H7 (cell line): ENCODE data around the gene NARF. TPM values are rescaled to one million over a fixed set of nuclear protein-coding genes. Genes with fewer than 3 reads are reported as not detected.
A peak's percentile ranks its signal among the peaks of the same experiment; 100 is the strongest.

Experiments
- DNase-seq: peaks from one replicate; pipeline ENCODE4 v3.0.0; 2012
- H3K27me3 ChIP-seq: 2 replicates; pipeline ENCODE4 v1.6.0; 2011; ENCODE audit warnings: mild to moderate bottlenecking, low read length; ENCODE audit not compliant: control insufficient read depth, insufficient read depth
- H3K36me3 ChIP-seq: replicated peaks from 2 replicates; pipeline ENCODE4 v1.5.1; 2011; ENCODE audit warnings: low read length; ENCODE audit not compliant: control insufficient read depth, insufficient read depth
- H3K4me3 ChIP-seq: 2 replicates; pipeline ENCODE4 v1.5.1; 2011; ENCODE audit warnings: low read depth, mild to moderate bottlenecking, control low read depth, low read length, moderate library complexity; ENCODE audit not compliant: insufficient read depth
- total RNA-seq: library from RNA; depleted of rRNA; stranded (reverse); fragments of >200 nt; shearing (Covaris generic); gene quantifications from 2 replicates; pipeline ENCODE4 v1.2.3, GENCODE V29; 2014

NARF gene
- total RNA-seq, 1 experiment from 2014 or later: 42.2 TPM

DNA sequence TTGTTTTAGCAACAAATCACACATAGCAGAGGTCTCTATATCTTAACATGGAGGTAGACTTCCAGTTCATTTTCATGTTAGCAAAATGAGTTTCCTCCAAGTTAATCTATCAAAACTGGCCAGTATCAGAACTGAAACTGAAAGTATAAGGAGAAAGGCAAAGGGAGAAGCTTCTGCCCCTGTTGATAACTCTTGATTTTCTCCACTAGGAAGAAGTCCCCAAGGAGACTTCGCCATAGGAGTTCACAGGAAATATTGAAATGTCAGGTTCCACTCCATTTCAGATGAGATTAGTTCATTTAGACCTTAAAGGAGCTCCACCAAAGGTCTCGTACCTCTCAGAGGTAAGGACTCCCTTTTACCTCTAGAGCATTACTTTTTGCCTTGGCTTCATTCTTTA lies 39.0 kb upstream of the NARF start:
- no peaks in the 10 kb centered on the region; the same call in 1 of the 2 replicates for H3K27me3 ChIP-seq
- no peak for DNase-seq
- no peak overlapping the region for H3K4me3 ChIP-seq
- 0 out of 2 replicates have a peak, but pooled peaks cover 3% of the 10 kb centered on the region for H3K36me3 ChIP-seq

DNA sequence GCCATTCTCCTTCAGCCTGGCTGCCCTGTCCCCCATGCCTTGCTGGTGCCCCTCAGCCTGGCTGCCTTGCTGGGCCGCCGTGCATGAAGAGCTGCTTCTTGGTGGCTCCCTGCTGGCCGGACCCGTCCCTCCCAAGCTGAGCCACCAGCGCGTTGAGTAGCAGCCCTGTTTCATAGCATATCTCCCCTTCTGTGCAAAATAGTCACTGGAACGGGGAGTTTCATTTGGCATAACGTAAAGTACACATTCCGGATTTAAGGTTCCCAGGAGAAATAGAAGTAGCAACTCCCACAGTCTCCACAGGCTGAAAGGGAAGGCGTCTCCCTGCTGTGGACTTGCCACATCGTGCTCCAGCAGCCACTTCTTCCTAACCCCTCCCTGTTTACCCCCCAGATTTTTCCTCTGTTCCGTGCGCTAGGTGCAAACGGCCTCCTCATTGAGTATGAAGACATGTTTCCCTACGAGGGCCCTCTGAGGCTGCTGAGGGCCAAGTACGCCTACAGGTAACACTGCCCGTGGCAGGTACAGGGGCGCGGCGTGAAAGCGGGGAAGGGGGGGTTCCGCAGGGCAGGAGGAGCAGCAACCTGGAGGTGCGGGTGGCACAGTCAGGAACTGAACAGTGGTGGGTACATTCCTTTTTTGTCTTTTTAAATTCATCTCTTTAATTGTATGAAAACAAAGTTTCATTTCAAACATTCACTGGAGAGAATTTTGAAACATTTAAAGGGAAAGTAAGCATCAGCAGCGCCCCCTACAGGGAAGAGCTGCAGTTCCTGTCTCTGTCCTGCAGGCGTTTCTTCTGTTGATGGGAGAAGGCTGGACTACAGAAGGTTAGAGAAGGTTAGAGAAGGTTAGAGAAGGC lies 34.3 kb upstream of the NARF start:
- Histone ChIP-seq H3K36me3 (0 out of 2 replicates have a peak, but pooled peaks cover 3% of the 10 kb centered on the region), H3K27me3 (no peaks in the 10 kb centered on the region), H3K4me3 (no peak overlapping the region)
- DNase-seq: peak; percentile 87

DNA sequence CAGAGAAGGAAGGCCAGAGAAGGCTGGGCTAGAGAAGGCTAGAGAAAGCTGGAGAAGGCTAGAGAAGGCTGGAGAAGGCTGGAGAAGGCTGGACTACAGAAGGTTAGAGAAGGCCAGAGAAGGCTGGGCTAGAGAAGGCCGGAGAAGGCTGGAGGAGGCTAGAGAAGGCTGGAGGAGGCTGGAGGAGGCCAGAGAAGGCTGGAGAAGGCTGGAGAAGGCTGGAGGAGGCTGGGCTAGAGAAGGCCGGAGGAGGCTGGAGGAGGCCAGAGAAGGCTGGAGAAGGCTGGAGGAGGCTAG lies 33.7 kb upstream of the NARF start:
- Histone ChIP-seq H3K36me3 (0 out of 2 replicates have a peak, but pooled peaks cover 3% of the 10 kb centered on the region), H3K4me3 (no peak overlapping the region)

DNA sequence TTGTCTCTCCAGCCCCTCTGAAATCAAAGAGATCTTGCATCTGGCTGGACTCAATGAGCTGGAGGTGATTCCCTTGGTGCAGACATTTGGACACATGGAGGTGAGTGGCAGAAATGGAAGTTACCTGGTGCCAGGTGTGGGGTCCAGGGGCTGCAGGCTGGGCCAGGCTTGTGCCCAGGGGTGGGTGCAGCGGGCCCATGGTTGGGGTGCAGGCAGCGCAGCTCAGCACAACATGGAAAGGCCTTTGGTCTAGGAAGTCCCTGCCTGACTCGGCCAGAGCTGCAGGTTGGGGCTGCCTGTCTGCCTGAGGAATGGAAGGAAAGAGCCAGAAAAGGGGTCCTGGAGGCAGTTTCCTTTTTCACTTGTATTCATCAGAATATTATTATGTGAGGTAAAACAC lies 30.0 kb upstream of the NARF start:
- DNase-seq: peak; percentile 20
- H3K4me3 ChIP-seq: no peak overlapping the region
- H3K36me3 ChIP-seq: no peaks in the 10 kb centered on the region
- H3K27me3 ChIP-seq: no peaks in the 10 kb centered on the region

More for the DNA sequence above, 33.7 kb upstream of the NARF start:
- no peaks in the 10 kb centered on the region for H3K27me3 ChIP-seq
- no peak for DNase-seq

DNA sequence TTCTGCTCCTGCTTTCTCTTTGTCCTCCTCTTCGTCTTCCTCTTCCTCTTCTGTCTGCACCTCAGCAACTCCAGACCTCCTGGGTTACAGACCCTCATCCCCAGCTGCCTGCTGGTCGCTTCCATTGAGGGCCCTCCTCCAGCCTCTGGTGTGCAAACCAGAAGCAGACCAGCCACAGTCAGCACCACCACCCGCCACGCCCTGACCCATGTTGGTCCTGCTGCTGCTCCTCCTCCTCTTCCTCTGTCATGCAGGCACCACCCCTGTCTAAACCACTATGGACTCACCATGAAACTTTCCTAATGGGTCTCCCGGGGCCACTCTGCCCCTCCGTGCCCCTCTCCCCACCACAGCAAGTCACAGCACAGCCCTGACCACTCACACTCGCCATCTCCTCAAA lies 28.7 kb upstream of the NARF start:
- Histone ChIP-seq H3K36me3 (no peaks in the 10 kb centered on the region), H3K4me3 (no peak overlapping the region), H3K27me3 (no peaks in the 10 kb centered on the region)
- peak; percentile 16 for DNase-seq

DNA sequence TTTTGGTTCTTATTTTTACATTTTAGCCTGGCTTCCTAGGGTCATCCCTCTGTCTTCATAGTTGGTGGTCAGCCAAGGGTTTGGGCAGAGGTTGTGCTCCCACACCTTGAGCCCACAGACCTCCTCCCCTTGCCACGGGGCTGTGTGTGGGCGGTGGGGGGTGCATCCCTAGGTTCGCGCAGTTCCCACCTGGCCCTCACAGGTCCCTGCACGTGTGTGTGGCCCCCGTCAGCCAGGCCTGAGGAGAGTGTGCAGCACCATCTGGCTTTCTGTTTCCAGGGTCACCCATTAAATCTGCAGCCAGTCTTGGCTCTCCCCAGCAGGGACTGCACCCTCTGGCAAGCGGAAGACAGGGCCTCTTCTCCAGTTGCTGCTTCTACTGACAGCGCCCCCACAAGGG lies 26.5 kb upstream of the NARF start:
- DNase-seq: peak; percentile 42
- Histone ChIP-seq H3K27me3 (no peaks in the 10 kb centered on the region), H3K36me3 (no peaks in the 10 kb centered on the region), H3K4me3 (no peak overlapping the region)

DNA sequence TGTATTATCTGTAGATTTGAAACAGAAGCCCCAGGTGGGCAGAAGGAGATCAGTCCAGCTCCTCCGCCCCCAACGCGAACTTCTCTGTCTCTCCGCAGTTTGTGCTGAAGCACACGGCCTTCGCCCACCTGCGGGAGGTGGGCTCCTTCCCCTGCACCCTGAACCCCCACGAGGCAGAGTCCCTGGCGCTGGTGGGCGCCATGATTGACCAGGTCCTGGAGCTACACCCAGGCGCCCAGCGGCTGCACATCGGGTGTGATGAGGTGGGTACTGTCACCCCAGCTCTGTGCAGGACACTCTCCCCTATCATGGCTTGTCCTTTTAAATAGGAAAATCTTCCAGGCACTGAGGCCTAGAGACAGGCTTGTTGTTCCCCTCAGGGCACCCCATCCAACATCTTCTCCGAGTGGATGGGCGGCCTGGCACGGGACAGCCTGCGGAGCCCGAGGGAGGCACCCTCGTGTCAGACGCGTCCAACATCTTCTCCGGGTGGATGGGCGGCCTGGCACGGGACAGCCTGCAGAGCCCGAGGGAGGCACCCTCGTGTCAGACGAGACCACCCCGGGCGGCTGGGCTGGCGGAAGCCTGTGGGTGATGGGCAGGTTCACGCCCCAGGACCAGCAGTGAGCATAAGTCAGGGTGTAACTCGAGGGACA lies 24.9 kb upstream of the NARF start:
- H3K4me3 ChIP-seq: no peak overlapping the region
- H3K27me3 ChIP-seq: no peaks in the 10 kb centered on the region
- peak; percentile 50 for DNase-seq
- H3K36me3 ChIP-seq: no peaks in the 10 kb centered on the region

DNA sequence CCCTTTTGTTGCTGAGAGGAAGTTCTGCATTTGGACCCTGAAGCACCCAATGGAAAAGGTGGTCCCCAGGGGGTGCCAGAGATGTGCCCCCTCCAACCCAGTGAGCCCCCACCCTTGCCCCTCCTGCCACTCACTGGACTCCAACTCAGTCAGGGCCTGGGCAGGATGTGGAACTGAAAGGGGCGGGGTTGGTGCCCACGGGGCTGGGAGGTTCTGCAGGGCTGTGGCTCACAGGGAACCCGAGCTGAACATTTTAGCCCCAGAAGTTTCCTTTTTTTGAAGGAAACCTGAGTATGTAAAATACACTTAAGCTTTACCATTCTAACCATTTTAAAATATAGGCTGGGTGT lies 24.4 kb upstream of the NARF start:
- Histone ChIP-seq H3K4me3 (no peak overlapping the region), H3K36me3 (no peaks in the 10 kb centered on the region), H3K27me3 (no peaks in the 10 kb centered on the region)
- DNase-seq: no peak

DNA sequence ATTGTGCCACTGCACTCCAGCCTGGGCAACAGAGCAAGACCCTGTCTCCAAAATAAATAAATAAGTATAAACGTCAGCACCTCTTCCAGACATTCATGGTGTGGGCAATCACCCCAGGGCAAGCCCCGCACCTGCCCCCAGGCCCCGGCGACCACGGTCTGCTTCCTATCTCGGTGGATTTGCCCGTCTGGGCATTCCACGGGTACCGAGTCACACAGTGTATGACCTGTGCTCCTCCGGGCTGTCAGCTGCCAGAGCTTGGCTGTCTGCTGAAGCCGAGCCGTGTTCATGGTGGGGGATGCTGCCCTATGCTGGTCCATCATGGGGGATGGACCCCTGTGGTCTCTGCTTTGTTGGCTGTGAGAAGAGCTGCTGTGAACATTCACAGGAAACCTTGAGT lies 23.4 kb upstream of the NARF start:
- H3K27me3 ChIP-seq: no peaks in the 10 kb centered on the region
- no peak for DNase-seq
- H3K36me3 ChIP-seq: no peaks in the 10 kb centered on the region
- no peak overlapping the region for H3K4me3 ChIP-seq

DNA sequence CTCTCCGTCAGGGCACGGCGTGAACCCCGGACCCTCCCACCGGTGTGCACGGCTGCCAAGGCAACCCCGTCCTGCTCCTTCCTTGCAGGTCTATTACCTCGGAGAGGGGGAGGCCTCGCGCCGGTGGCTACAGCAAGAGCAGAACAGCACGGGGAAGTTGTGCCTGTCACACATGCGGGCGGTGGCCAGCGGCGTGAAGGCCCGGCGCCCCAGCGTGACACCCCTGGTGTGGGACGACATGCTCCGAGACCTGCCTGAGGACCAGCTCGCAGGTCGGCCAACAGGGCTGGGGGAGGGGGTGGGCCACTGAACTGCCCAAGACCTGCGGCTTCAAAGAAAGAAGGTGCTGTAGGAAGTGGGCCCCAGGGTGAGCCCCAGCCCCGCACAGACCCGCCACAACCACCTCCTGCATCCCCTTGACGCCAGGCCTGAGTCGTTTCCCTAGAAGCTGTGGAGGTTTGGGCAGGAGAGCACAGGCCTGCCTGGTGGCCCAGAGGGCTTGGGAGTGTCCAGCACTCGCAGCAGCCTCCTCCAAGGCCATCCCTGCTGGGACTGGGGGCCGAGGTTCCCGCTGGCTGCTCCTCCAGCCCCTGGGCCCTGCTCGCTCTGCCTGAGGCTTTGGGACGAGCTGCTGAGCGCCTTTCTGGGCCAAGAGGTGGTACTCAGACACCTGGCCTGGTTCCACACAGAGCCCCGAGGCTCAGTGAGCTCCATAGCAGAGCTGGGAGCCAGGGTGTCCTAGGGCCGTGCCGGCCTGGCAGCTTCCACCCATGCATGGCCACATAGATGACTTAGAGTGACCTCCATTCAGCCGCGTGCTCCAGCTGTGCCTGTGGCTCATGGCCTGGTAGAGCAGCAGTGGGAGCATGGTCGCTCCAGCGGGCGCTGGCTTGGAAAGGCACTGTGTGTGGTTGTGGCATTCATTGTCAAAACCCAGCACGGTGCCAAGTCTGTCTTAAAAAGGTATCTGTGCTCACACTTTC lies 22.6 kb upstream of the NARF start:
- Histone ChIP-seq H3K27me3 (no peaks in the 10 kb centered on the region), H3K4me3 (no peak overlapping the region), H3K36me3 (no peaks in the 10 kb centered on the region)
- peak; percentile 72 for DNase-seq

DNA sequence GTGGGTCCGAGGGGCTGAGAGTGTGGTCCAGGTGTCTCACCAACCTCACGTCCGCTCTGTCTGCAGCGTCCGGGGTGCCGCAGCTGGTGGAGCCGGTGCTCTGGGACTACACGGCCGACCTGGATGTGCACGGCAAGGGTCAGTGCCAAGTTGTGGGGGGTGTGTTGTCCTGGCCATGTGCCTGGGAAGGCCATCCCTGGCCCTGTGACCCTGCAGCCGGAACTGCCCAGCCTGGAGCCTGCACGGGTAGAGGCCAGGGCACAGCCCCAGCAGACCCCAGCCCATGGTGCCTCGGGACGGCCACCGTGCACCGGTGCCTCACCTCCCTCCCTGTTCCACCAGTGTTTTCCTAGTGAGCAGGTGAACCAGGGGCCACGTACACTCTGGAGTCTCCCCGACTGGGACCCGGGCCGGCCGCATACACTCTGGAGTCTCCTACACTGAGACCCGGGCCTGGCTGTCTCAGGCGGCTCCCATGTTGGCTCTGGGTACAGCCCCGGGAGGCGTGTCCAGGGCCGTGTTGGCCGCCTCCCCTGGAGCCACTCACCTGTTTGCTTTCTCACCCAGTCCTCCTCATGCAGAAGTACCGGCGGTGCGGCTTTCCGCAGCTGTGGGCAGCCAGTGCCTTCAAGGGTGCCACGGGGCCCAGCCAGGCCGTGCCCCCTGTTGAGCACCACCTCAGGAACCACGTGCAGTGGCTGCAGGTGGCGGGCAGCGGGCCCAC lies 21.8 kb upstream of the NARF start:
- no peaks in the 10 kb centered on the region for H3K27me3 ChIP-seq
- H3K4me3 ChIP-seq: no peak overlapping the region
- DNase-seq: peak; percentile 70
- no peaks in the 10 kb centered on the region for H3K36me3 ChIP-seq

DNA sequence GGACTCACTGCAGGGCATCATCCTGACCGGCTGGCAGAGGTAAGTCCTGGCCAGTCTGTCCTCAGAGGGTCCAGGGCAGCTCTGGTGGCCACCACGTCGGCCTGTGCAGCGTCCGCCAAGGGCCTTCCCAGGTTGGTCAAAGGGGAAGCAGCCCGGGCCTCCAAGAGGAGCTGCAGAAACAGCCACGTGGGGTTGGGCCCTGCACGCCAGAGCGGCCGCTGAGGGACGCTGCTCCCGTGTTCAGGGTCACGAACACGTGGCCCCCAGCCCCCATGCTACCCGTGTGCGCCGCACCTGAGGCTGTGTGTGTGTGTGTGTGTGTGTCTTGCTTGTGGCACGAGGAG lies 21.2 kb upstream of the NARF start:
- DNase-seq: no peak
- no peak overlapping the region for H3K4me3 ChIP-seq
- no peaks in the 10 kb centered on the region for H3K27me3 ChIP-seq
- no peaks in the 10 kb centered on the region for H3K36me3 ChIP-seq

DNA sequence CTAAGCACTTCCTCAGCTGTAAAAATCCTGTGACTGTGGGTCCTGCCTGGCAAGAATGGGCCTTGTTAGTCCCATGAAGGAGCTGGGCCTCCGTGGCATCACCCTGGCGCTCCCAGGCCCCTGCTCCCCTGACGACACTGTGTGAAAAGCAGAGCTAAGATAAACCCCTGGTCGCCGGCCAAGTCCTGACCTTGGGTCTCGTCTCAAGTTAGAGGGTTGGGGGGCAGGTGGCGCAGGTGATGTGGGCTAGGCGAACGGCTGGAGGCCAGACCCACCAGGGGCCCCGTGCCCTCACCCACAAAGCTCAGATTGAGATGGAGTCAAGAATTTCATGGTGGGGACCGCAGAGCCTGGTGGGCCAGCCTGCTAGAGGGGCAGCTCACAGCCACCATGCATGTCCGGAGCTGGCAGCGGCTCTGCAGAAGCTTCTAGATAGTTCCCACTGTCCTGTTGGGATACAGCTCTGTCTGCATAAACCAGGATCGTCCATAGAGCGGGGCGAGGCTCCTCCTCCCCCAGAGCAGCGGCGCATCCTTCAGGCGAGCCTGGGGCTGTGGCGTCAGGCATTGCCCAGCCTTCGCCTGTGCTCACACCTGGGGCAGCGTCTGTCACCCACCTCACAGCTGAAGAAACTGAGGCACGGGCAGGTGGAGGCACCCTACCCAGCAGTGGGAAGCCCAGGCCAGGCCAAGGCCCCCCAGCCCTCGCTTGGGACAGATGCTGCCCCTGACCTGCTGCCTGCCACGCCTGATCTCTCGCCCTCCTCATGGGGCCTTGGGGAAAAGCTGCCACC lies 19.9 kb upstream of the NARF start:
- Histone ChIP-seq H3K4me3 (no peak overlapping the region), H3K36me3 (peaks cover 1% of the 10 kb centered on the region; the same call in 1 of the 2 replicates), H3K27me3 (no peaks in the 10 kb centered on the region)
- DNase-seq: peak; percentile 68
